22Rv1 (cell line): ENCODE measurements around the gene ABCC9.
"Not testable (repeated sequence)": the region's sequence is repeated elsewhere in the genome, so short reads cannot be mapped to it uniquely, and the experiment has no call there.

Source experiments
- H3K27ac ChIP-seq: fragments of 450-650 bp; 2 replicates; pipeline ENCODE4 v1.5.1; 2017
- CTCF ChIP-seq: fragments of 450-650 bp; IDR thresholded peaks from 2 replicates; pipeline ENCODE4 v1.5.1; 2017; ENCODE audit warnings: mild to moderate bottlenecking
- ZFX ChIP-seq: fragments of 450-650 bp; IDR thresholded peaks from 2 replicates; pipeline ENCODE4 v1.6.1; 2017; ENCODE audit warnings: antibody characterized with exemption, borderline replicate concordance

ABCC9 gene

GRCh38 chr12:21786041-21786531 lies 155.1 kb downstream of the ABCC9 start:
- TF ChIP-seq ZFX = no peak
- TF ChIP-seq CTCF = no peak
- no peak overlapping the region for H3K27ac ChIP-seq

- H3K27ac ChIP-seq = not testable (repeated sequence)
Measured at GRCh38 chr12:21782723-21783122, 158.5 kb downstream of the ABCC9 start.

- H3K27ac ChIP-seq = no peak overlapping the region
- TF ChIP-seq CTCF (no peak), ZFX (no peak)
Measured at GRCh38 chr12:21780786-21781185, 160.4 kb downstream of the ABCC9 start.

GRCh38 chr12:21776175-21776574 lies 165.1 kb downstream of the ABCC9 start:
- TF ChIP-seq CTCF (no peak), ZFX (no peak)
- peak overlapping the region; percentile 22 for H3K27ac ChIP-seq

GRCh38 chr12:21775133-21775820 lies 165.9 kb downstream of the ABCC9 start:
- TF ChIP-seq ZFX (no peak), CTCF (no peak)
- H3K27ac ChIP-seq = peak overlapping the region; percentile 22

- TF ChIP-seq ZFX (no peak), CTCF (no peak)
- peak within 1 kb of the TSS; percentile 22 for H3K27ac ChIP-seq
Measured at GRCh38 chr12:21774358-21775132, 166.7 kb downstream of the ABCC9 start, which contains the start of gene KCNJ8. Gene KCNJ8, minus strand, starts transcription at chr12:21774706. Its CDS starts 1,090 bp downstream, at chr12:21773616.

- TF ChIP-seq CTCF (no peak), ZFX (no peak)
Measured at GRCh38 chr12:21773806-21774205, 167.4 kb downstream of the ABCC9 start.

More at GRCh38 chr12:21773806-21774205, 167.4 kb downstream of the ABCC9 start:
- 0 out of 2 replicates have a peak overlapping the region, but pooled peaks have one; percentile 5 for H3K27ac ChIP-seq
